ENCODE data around the gene BYSL.
"Not testable (repeated sequence)": the region's sequence is repeated elsewhere in the genome, so short reads cannot be mapped to it uniquely, and the experiment has no call there.

Gene BYSL

DNA sequence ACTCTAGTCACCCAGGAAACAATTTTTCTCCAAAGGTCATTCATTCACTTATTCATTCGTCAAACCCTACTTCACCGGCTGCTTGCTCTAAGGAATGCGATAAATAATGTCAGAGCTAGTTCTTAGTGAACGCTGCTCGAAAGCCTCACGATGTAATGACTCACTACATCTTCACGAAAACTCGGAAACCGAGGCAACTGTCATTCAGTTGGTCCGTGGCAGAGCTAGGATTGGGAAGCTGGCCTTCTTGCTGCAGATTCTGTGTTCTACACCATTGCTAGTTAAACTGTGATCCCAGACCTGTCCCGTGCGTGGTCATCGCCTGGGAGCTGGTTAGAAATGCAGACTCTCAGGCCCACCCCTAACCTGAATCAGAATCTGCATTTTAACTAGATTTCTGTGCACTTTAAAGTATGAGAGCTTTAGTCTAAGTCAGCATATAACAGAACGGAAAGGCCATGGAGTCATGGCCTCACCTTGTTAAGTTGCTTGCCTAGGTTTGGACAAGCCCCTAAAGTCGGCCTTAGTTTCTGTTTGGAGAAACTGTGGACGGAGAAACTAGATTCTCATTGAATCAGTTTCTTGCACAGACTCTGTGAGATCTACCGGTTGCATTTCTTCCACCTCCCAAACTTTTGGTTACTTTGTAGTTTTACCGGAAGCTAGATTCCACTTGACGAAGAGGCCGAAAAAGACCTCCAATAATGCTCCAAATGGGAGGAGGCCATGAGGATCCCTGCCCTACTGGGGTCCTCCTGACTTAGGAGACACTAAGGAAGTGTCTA lies 21.0 kb downstream of the BYSL start:
- no peak for DNase-seq

DNA sequence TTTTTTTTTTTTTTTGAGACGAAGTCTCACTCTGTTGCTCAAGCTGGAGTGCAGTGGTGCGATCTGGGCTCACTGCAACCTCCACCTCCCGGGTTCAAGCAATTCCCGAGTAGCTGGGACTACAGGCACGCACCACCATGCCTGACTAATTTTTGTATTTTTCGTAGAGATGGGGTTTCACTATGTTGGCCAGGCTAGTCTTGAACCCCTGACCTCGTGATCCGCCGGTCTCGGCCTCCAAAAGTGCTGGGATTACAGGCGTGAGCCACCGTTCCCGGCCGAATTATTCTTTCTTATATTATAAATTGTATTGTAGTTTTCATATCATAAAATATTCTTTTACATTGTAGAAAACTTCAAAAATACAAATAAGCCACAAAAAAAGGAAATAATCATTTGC lies 21.6 kb downstream of the BYSL start:
- not testable (repeated sequence) for DNase-seq

DNA sequence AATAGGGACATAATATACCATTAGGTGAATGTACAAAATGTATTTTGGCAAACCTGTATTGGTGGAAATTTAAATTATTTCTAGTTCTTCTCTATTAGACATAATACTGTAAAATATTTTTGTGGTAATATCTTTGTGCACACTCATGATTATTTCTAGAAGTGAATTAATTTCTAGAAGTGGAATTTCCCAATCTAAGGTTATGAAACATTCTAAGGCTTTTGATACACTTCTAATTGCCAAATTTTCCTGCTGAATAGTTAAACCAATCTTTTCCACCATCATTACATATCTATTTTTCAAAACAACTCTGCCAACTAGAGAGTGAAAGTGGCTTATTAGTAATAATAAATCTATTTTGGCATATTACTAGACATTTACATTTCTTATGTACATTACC lies 22.2 kb downstream of the BYSL start:
- no peak for DNase-seq

DNA sequence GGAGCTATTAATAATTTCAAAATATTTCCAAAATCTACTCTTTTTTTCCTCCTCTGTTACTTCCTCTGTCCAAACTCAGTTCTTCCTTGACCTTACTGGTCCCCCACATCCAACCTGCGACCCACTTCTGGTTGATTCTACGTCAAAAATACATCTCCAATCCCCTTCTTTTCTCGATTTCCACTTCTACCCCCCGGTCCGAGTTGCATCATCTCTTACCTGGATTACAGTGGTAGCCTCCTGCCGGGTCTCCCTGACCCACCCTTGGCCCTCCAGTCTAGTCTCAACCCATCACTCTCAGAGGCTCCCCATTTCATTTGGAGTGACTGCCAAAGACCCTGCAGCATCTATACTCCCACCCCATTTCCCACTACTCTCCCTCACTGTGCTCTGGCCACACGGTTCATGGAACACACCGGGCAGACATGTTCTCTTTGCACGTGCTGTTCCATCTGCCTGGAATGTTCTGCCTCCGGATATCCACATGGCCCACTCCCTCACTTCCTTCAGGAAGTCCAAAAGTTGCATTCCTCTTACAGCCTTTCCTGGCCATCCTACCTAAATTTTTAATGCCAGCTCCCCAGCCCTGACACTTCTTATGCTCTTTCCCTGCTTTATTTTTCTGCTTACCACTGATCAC lies 26.4 kb downstream of the BYSL start:
- DNase-seq = no peak

DNA sequence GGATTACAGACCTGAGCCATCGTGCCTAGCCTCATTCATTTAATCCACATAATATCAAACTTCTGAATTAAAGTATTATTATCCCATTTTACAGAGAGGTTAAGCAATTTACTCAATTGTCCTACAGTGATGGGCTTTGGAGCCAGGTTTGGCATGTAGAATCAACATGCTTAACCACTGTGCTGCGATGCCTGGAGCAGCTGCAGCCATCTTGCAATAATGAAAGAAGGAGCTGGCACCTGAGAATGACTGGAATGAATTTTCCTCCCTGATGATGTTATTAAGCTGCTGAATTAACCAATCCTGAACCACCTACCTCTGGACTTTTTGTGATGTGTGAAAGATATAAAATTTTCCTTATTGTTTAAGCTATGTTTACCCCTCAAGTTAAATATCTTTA lies 33.4 kb downstream of the BYSL start:
- no peak for DNase-seq

DNA sequence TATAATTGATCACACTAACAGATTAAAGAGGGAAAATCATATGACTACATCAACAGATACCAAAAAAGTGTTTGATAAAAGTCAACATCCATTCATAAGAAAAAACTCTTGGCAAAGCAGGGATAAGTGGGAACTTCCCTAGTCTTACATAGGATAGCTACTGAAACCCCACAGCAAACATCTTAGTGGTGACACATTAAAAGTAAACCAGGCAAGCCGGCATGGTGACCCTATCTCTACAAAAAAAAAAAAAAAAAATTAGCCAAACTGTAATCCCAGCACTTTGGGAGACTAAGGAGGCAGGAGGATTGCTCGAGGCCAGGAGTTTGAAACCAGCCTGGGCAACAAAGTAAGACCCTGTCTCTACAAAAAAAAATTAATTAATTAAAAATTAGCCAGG lies 34.1 kb downstream of the BYSL start:
- DNase-seq = no peak

DNA sequence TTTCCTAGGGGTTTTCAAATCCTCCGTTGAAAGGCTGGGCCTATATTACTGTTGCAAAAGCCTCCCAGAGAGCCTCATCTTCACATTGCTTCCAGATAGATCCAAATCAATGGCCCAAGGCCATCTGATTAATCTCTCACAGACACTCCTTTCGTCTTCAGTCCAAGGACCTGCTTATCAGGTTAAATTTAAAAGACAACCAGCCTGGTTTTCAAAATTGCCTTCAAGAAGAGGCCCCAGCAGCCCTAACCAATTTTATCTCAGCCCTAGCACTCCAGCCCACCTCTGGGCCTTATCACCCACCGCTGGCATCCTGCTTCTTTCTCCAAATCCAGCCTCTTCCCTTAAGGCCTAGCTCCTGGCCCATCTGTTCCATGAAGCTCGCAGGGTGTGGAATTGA lies 35.8 kb downstream of the BYSL start:
- DNase-seq = no peak

DNA sequence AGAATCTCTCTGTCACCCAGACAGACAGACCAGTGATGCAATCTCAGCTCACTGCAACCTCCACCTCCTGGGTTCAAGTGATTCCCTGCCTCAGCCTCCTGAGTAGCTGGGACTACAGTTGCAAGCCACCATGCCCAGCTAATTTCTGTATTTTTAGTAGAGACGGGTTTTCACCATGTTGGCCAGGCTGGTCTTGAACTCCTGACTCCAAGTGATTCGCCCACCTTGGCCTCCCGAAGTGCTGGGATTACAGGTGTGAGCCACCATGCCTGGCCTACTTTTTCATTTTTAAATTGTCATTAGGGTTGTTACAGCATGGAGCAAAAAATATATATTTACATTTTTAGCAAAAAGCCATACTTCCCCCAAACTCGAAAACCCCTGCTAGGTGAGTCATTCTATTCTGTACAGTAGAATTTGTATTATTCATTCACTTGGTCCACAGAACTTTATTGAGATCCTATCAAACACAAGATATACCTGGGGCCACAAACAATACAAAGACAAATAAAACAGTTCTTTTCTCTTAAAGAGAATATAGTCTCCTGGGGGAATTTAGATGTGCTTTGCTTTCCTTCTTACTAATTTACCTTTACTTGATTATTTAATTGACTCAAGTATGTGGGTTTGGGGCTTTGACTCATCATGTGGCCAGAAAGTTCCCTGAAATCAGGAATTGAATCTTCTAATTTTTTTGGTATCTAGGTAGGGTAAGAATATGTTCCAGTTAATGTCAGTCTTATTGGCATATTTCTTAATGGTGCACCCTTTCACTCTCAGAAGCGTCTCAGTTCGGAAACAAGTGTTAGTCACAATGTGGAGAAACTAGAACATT lies 36.9 kb downstream of the BYSL start:
- no peak for DNase-seq

DNA sequence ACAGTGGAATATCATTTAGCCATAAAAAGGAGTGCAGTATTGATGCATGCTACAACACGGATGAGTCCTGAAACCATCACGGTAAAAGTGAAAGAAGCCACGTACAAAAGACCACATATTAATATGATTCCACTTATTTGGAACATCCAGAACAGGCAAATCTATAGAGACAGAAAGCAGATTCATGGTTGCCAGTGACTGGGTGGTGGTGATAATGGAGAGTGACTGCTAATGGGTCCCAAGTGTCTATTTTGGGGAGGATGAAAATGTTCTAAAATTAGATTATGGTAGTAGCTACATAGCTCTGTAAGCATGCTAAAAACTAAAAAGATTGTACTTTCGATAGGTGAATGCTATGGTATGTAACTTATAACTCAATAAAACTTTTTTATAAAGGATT lies 38.7 kb downstream of the BYSL start:
- no peak for DNase-seq

DNA sequence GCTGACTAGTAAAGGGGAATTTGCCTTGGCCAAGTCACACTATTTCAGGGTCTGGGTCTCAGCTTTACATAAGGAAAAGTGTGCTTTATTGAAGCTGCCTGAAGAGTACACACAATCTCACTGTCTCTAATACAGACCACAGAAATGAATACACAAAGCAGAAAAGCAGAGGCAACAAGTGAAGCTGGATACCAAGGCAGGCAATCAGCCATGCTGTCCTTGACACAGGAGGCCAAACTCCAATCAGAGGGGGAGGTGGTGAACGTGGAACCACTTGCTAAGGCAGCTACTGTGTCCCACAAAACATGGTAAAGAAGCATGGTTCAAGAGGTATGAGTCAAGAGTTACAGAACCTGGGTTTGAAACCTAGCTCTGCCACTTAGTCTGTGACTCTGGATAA lies 42.1 kb downstream of the BYSL start:
- DNase-seq = no peak

DNA sequence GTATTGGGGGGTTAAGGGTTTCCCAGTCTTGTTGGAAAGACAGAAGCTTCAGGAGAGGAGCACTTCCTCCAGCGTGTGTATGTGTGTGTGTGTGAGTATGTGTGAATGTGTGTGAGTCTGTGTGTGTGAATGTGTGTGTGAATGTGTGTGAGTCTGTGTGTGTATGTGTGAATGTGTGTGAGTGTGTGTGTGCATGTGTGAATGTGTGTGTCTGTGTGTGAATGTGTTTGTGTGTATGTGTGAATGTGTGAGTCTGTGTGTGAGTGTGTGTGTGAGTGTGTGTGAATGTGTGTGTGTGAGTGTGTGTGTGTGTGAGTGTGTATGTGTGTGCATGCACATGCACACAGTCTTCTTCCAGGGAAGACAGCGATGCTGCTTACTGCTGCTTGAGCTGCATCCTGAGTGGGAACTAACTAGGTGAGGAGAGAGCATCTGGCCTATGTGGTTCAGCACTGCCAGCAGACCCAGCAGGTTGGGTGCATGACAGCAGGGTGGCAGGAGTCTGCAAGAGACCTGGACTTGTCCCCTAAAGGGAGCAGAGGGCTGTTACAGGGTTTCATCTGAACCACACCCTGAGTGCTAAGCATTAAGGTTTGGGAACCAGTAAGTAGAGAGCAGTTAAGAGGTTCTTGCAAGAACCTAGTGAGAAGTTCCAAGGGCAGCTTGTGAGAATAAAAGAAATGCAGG lies 43.0 kb downstream of the BYSL start:
- DNase-seq = no peak

DNA sequence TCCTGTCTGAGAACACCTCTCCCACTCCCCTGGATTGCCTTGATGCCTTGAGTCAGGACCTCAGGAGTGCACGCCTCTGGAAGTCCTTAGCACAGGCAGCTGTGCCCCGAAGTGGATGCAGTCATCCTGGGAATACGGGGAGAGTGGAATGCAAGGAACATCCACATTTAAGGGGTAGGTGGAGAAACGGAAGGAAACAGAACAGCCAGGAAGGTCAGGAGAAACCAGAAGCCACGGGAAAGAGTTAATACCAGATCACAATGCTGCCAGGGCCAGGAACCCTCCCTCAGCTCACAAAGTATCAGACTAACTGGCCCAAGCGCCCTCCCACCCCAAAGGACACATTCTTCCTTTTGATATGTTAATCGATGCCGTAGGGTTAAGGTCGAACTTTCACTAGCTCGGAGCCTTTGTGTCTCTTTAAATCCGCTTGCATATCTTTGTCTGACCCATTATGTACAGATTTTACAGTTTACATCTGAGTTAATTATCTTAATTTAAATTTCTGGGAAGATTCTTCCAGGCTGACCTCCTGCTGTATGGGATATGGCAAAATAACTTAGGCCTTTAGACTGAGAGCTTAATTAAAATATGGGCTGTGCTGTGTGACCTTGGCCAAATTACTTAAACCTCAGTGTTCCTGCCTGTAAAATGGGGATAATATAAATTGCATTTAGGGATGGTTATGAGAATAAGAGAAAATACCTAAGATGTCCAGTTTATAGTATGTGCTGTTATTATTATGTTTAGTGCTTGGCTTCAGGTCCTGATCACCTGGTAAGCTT lies 44.3 kb downstream of the BYSL start:
- no peak for DNase-seq

DNA sequence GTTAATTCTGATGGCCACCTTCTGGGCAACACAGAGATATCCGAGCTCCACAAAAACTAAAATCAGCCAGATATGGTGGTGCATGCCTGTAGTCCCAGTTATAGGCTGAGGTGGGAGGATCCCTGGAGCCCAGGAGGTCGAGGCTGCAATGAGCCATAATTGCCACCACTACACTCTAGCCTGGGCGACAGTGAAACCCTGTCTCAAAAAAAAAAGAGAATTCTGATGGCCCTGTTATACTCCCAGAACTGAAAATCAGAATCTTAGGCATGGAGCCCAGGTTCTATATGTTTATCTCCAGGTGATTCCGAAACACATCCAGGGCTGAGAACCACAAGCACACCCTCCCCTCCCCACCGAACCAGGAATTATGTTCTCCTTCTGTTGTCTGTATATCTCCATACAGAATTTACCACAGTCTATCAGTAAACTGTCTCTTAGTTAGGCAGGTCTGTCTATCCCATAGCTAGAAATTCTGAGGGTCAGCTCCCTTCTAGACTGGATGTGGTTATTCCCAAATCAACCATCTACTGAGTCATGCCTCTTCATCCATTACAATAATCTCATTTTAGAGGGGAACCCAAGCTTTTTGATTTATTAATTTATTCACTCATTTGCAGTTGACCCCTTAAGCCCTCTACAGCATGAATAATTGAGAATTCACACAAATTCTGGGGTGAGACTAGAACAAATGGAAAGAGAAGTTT lies 45.1 kb downstream of the BYSL start:
- DNase-seq = no peak

DNA sequence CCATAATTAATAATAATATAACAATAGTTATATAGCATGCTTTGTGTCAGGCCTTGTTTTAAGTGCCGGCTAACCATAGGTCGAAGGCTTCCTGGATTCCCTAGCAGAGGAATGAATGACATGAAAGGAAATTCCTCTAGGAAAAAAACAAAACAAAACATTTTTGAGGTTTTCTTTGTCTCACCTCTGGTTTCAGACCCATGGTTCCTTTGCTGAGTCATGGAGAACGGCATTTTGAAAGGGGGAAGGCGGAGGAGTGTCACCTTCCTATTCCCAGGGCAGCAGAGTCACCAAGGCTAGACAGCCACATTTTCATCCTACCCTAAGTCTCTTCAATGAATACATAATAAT lies 45.6 kb downstream of the BYSL start:
- no peak for DNase-seq

DNA sequence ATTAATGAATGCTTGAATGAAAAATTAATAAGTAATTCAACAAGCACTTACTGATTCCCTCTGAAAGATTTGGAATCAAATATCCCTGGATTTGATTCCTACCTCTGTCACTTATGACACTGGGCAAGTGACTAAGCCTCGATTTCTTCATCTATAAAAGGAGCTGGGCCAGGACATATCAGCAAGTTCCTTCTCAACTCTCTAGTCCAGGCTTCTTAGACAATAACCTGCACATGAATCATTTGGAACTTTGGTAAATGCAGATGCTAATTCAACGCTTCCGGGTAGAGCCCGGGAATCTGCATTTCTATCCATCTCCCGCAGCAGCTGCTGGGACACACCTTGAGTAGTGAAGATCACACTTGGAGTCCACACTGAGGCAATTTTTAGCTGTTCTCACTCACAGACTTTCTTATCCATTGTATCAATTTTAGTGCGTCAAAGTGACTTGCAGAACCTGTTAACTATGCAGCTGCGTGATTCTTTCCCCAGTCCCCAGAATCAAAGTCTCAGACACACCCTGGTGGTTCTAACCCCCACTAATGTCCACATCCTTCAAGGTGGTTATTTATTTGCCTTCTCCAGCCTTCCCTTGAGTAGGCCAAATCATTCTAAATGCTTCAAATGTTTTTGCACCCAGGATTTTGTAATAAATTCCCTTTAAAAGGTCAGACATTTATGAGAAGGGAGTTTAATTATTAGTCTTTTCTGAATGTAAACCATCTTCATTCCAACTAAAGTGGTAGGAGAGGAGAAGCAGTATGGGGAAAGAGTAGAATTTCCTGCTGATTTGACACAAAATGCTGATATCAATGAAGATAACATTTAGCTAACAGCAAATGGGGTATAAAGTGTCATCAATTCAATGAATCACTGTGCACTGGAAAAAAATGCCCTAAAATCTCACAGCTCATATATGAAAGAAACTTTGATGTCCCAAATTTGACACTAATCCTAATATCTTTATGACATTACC lies 46.3 kb downstream of the BYSL start:
- DNase-seq = no peak

DNA sequence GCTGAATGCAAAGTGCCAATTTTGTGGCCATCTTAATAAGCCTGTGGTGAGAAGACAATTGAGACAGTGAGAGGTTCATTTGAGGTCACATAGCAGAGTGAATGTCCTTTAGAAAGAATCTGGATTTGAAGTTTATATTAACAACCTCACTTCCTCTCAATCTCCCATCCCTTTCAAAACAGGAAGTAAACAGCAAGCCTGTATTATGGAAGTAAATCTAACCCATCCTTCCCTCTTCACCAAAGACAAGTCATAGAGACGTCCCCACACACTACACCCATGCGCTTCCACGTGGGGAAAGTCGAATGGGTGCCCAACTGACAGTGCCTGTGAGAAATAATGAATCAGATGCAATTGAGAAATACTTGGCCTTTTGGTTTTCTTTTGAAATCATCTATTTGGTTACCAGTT lies 49.1 kb downstream of the BYSL start:
- no peak for DNase-seq

DNA sequence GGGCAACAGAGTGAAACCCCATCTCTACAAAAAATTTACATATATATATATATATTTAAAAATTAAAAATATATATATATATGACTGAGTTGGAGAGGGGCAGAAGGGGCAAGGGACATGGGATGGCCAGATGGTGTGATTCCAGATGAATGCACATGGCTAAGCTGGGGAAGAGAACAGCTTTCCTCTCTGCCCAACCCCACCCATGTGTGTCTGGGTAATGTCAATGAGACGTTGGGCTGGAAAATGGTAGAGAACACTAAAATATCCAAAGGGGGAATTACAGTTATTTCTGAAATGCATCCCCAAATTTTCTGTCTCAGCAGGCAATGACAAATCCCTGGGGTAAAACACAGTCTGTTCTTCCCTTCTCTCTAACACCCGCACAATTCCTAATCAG lies 51.5 kb downstream of the BYSL start:
- DNase-seq = no peak

DNA sequence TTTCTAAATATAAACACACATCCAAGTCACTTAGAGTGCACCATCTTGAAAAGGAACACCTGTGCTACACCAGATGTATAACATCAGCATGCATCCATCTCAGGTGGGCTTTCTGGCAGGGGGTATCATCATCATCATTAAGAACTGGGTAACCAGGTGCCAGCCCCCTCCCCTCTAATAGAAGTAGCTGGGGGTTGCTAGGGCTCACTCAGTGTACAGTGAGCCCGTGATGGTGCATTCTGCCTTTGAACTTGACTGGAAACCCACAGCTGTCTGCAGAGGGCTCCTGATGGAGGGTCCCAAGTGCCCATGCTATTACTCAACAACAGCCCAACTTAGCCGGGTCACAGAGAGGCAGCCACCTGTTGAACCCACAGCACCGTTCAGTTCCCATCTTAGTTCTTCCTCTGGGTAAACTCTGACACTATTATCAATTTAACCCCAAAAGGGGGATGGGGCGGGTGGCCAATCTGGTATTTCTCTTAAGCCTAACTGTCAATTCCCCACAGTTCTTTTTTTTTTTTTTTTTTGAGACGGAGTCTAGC lies 53.1 kb downstream of the BYSL start:
- no peak for DNase-seq

DNA sequence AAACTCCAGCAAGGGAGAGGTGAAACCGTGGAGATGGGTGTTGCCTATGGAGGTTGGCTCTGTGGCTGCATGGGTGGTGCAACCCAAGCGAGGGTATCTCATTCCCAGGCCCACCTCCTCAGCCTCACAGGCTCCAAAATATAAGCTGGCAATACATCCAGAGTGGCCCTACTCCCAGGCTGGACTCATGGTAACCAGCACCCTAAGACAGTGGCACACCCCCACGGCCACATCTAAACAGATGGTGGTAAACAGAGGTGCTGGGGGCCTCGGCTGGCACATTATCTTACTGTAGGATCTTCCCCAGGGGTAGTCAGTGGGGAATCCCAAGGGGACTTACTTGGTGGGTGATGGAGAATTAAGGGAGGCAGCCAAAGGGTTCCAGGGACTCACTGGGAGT lies 54.0 kb downstream of the BYSL start:
- no peak for DNase-seq

DNA sequence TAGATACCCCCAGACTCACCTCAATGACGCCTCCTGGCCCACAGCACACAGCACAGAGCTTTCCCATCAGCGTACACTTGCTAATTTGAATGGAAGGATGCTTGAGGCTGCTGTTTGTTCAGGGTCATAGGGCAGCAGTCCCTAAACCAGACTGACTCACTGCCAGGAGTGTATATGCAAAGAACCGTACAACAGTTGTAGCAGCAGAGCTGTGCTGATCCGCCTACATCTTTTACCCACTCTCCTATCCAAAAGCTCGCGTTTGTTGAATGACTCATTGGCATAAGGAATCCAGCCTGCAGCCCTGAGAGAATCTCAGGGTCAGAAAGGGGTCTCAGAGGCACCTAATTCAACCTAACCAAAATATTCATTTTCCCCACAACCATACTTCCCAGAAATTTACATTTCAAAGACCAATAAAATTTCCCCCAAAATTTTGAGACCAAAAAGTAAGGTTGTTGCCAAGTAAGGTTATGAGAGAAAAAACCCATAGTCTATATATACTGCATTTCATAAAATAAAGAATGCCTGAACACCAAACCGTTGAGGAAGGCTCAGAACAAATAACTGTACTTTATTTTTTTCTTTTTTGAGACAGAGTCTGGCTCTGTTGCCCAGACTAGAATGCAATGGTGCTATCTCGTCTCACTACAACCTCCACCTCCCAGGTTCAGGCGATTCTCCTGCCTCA lies 55.6 kb downstream of the BYSL start:
- no peak for DNase-seq
